OCI-LY3 (cell line): ENCODE results near the gene ADAMTS2.

ENCODE experiments used
- H2AFZ ChIP-seq: fragments of 200-600, 300-600 bp; shearing (Covaris generic); 2 replicates; pipeline ENCODE4 v1.6.0; 2014; ENCODE audit warnings: antibody characterized with exemption, low read depth, low read length
- H3K27ac ChIP-seq: fragments of 200-600, 300-600 bp; sonication (generic); 2 replicates; pipeline ENCODE4 v1.5.1; 2014; ENCODE audit warnings: mild to moderate bottlenecking, low read length, moderate library complexity, mixed read lengths
- H3K27me3 ChIP-seq: fragments of 200-600, 300-600 bp; sonication (generic); 2 replicates; pipeline ENCODE4 v1.6.1; 2014; ENCODE audit warnings: low read depth, low read length, mixed read lengths
- H3K36me3 ChIP-seq: fragments of 200-600, 300-600 bp; sonication (generic); replicated peaks from 2 replicates; pipeline ENCODE3; 2014; ENCODE audit warnings: low read depth, low read length, mixed read lengths
- H3K4me1 ChIP-seq: fragments of 300-600, 200-600 bp; sonication (generic); 2 replicates; pipeline ENCODE4 v1.6.1; 2014; ENCODE audit warnings: low read length, mixed read lengths
- H3K4me2 ChIP-seq: fragments of 200-600, 300-600 bp; sonication (generic); 2 replicates; pipeline ENCODE4 v1.6.1; 2014; ENCODE audit warnings: low read length, mixed read lengths
- H3K4me3 ChIP-seq: fragments of 300-600, 200-600 bp; sonication (generic); 2 replicates; pipeline ENCODE4 v1.5.1; 2014; ENCODE audit warnings: antibody characterized with exemption, mild to moderate bottlenecking, low read length, moderate library complexity
- H3K79me2 ChIP-seq: fragments of 300-600, 200-600 bp; shearing (Covaris generic); 2 replicates; pipeline ENCODE4 v1.6.1; 2014; ENCODE audit warnings: mild to moderate bottlenecking, low read length, mixed read lengths
- H3K9ac ChIP-seq: fragments of 300-600, 200-600 bp; shearing (Covaris generic); 2 replicates; pipeline ENCODE4 v1.6.0; 2014; ENCODE audit warnings: mild to moderate bottlenecking, low read length, moderate library complexity
- H3K9me3 ChIP-seq: fragments of 200-600, 300-600 bp; shearing (Covaris generic); 2 replicates; pipeline ENCODE4 v1.6.1; 2014; ENCODE audit warnings: low read length, mixed read lengths; ENCODE audit not compliant: insufficient read depth
- H4K20me1 ChIP-seq: fragments of 200-600, 300-600 bp; sonication (generic); 2 replicates; pipeline ENCODE4 v1.6.1; 2016; ENCODE audit warnings: low read length, mixed read lengths; ENCODE audit not compliant: insufficient read depth
- CTCF ChIP-seq: fragments of 200-600, 300-600 bp; sonication (generic); IDR thresholded peaks from 2 replicates; pipeline ENCODE4 v1.5.1; 2014; ENCODE audit warnings: antibody characterized with exemption, low read length, low read depth
- EZH2phosphoT487 ChIP-seq: fragments of 200-600 bp; shearing (Covaris generic); IDR thresholded peaks from 2 replicates; pipeline ENCODE4 v1.6.1; 2018; ENCODE audit warnings: antibody characterized with exemption, mixed run types, low read depth

ADAMTS2 gene

DNA sequence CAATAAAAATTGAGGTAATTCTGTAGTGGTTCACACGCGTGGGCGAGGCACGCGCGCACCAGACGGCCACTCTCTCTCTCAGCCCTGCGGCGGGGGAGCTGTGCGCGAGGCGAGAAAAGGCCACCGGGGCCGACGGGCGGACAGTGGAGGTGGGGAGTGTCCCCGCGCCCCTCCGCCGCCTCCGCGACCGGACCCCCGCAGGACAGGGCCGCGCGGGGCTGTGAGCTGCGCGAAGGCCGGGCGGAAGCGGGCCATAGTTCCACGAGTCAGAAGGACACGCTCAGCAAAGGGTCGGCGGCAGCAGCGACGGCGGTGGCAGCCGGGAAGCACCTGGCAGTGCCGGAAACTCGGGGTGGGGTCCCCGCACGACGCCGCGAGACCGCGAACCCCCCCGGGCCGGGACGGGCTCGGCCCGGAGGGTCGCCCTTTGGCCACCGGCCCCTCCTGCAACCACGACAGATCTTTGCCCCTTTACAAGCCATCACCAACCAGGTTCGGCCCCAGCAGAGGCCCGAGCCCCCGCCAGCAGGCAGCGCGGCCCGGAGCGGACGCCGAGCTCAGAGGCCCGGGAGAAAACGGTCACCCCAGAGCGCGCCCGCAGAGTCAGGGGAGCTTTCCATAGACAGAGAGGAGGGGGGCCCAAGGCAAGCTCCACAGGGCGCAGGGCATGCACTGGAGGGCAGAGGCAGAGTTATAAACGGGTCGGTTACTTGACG lies 224.2 kb downstream of the ADAMTS2 start:
- Histone ChIP-seq H3K9me3 (no peaks in the 10 kb centered on the region), H3K9ac (no peak overlapping the region), H3K27me3 (no peaks in the 10 kb centered on the region), H3K79me2 (no peaks in the 10 kb centered on the region), H4K20me1 (no peaks in the 10 kb centered on the region), H3K27ac (no peak overlapping the region), H3K36me3 (no peaks in the 10 kb centered on the region), H2AFZ (no peak overlapping the region), H3K4me3 (no peak overlapping the region), H3K4me2 (no peak overlapping the region), H3K4me1 (no peaks in the 10 kb centered on the region)
- no peak for TF ChIP-seq CTCF
- TF ChIP-seq EZH2phosphoT487: no peak

- H3K9me3 ChIP-seq: no peaks in the 10 kb centered on the region
- H3K4me1 ChIP-seq: no peaks in the 10 kb centered on the region
- no peaks in the 10 kb centered on the region for H3K79me2 ChIP-seq
- H3K4me2 ChIP-seq: no peak overlapping the region
- TF ChIP-seq EZH2phosphoT487 (no peak), CTCF (no peak)
- H4K20me1 ChIP-seq: no peaks in the 10 kb centered on the region
- no peaks in the 10 kb centered on the region for H3K27me3 ChIP-seq
- H3K4me3 ChIP-seq: no peak overlapping the region
- H3K9ac ChIP-seq: no peak overlapping the region
- H3K36me3 ChIP-seq: no peaks in the 10 kb centered on the region
- H3K27ac ChIP-seq: no peak overlapping the region
- H2AFZ ChIP-seq: no peak overlapping the region
Measured at GRCh38 chr5:179120421-179120861, 224.8 kb downstream of the ADAMTS2 start.

DNA sequence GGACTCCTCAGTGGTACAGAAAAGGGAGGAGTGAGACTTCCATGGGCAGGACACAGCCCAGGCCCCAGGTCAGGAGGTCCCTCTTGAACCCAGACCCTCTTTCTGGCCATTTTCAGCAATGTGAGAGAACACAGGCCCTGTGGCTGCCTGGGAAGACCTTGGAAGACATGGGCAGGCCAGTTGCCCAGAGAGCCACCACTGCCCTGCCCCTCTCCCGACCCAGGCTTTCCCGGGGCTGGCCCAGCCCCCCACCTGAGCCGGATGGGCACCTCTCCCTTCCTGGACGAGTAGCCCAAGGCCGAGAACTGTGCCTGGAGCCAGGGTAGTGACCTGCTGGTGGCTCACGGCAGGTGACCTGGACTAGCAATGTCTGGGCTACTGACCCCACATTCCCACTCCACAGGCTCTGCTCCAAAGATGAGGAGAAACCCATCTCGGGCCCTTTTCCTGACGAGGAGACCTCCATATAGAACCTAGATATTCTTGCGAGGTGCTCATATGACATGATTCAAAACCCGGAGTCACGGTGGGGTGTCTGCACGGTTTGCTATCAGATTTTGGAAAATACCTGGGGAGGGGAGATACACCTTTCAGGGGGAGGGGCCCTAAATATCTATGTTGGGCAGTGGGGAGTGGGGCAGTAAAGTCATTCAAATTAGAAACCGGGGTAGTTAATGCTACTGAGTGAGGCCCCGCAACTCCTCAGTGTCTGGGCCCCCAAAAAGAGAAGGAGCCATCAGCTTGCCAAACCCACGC lies 225.7 kb downstream of the ADAMTS2 start:
- Histone ChIP-seq H3K79me2 (no peaks in the 10 kb centered on the region), H3K4me3 (no peak overlapping the region), H2AFZ (no peak overlapping the region), H3K4me1 (no peaks in the 10 kb centered on the region), H4K20me1 (no peaks in the 10 kb centered on the region), H3K27me3 (no peaks in the 10 kb centered on the region), H3K9me3 (no peaks in the 10 kb centered on the region), H3K9ac (no peak overlapping the region), H3K27ac (no peak overlapping the region), H3K4me2 (no peak overlapping the region), H3K36me3 (no peaks in the 10 kb centered on the region)
- no peak for TF ChIP-seq CTCF
- TF ChIP-seq EZH2phosphoT487: no peak

DNA sequence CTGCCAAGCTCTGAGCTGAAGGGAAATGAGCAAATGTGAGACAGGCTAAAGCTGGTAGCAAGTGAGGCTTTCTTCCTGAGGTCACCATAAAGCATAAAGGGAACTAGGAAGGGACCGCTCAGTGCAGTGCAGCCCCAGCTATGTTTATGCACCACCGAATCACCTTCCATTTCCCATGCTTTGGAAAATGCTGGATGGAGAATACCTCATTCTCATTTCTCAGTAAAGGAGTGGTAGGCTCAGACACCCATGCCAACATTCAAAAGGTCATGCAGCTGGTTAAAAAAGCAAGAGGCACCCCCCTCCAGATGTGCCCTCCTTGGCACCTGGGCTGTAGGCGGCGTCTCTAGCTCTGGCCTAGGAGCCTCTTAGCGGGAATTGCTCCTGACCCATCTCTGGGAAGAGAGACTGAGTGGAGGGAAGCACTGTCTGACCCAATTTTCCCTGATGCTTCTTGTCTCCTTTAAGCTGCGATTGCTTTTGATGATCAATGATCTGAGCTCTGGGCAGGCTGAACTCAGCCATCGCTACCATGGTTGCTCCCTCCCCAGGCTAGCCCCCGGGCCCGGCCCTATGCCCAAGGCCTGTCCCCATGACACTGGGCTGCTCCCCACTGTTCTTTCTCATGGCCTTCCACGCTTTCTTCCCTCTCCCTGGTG lies 226.4 kb downstream of the ADAMTS2 start:
- Histone ChIP-seq H3K4me3 (no peak overlapping the region), H3K27me3 (no peaks in the 10 kb centered on the region), H3K27ac (no peak overlapping the region), H3K79me2 (no peaks in the 10 kb centered on the region), H3K9me3 (no peaks in the 10 kb centered on the region), H3K4me2 (no peak overlapping the region), H3K9ac (no peak overlapping the region), H2AFZ (no peak overlapping the region), H3K4me1 (no peaks in the 10 kb centered on the region), H3K36me3 (no peaks in the 10 kb centered on the region), H4K20me1 (no peaks in the 10 kb centered on the region)
- TF ChIP-seq EZH2phosphoT487: no peak
